ENCODE measurements around the gene UBL5.

DNA sequence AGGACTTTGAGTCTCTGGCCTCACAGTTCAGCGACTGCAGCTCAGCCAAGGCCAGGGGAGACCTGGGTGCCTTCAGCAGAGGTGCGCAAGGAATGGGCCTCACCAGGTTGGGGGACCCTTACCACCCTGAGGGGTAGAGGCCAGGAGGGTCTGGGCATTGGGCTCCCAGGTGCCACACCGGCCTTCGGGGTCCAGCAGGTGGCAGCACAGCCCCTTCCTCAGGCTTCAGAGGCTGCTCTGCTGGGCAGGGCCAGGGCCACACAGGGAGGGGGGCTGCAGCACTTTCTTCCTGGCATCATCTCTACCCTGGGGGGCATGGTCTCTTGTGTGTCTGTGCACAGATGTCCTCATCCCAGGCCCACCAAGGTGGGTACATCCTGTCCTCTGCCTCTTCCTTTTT is 20.3 kb downstream of the UBL5 start:
- TF ChIP-seq POLR2AphosphoS5 (IDR thresholded peaks at IDR 0.05; ENCODE audit: low read depth, low read length) (no peak), REST (IDR thresholded peaks at IDR 0.05; ENCODE audit: insufficient read depth in 1 of 2, low read depth in 2 of 2, low read length in 2 of 2) (no peak), SIN3A (IDR thresholded peaks at IDR 0.05; ENCODE audit: borderline replicate concordance, insufficient read depth, low read length) (no peak)

All from PFSK-1 (cell line).